ENCODE data around the gene NDUFA8. TPM values are rescaled to one million over a fixed set of nuclear protein-coding genes. Genes with fewer than 3 reads are reported as not detected.
A peak's percentile ranks its signal among the peaks of the same experiment; 100 is the strongest.

Gene NDUFA8
- total RNA-seq, 1 experiment from 2014 or later = 60.7 TPM

DNA sequence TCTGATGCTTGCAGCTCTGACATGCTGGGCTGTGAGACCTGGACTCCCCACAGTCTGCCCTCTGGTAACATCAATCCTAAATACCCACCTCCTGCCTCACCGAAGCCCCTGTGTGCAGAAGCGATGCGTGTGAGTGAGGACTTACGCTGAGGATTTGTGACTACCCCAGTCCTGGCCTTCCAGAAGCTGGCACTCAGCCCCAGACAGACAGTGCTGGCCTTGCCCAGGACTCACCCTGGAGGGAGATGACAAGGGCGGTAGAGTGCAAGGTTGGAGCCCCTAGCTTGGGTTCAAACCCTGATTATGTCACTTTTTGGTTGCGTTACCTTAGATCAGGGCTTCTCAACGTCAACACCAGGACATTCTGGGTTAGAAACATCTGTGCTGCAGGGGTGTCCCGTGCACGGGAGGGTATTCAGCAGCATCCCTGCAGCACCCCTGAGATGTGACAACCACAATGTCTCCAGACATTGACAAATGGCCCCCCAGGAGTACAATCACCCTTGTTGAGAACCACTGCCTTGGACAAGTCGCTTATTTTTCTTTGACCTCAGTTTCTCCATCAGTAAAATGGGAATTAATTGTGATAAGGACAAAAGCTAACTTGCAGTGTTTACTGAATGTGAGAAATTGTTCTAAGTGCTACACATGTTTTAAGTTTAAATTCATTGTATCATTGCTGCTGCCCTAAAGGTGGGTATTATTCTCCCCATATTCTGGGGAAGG lies 43.0 kb downstream of the NDUFA8 start:
- H3K4ac ChIP-seq (ENCODE audit: low read depth, low read length) = no peak overlapping the region
- peak overlapping the region; percentile 59; the same call in 1 of the 2 replicates for H3K14ac ChIP-seq (ENCODE audit: insufficient read depth, low read length)
- H3K9me3 Mint-ChIP-seq = no peaks in the 10 kb centered on the region
- no peak overlapping the region for H3K4me2 ChIP-seq (ENCODE audit: insufficient read depth, insufficient read length, low read length)
- no peaks in the 10 kb centered on the region for H3K9me3 ChIP-seq (ENCODE audit: control insufficient read depth, low read depth, low read length)
- H3K23ac ChIP-seq (ENCODE audit: insufficient read length, low read depth, low read length) = no peak overlapping the region
- no peak overlapping the region for H2BK15ac ChIP-seq (ENCODE audit: low read depth, low read length)
- no CpG with 5 or more reads among the region's 10 CpGs for WGBS (ENCODE audit: extremely low coverage, insufficient read length, low lambda C conversion rate)
- no peak overlapping the region for H3K9ac ChIP-seq (ENCODE audit: extremely low read depth, insufficient read length, low read length)
- H2BK5ac ChIP-seq (ENCODE audit: insufficient read length, low read length) = no peak overlapping the region
- TF ChIP-seq, protein P1, sequence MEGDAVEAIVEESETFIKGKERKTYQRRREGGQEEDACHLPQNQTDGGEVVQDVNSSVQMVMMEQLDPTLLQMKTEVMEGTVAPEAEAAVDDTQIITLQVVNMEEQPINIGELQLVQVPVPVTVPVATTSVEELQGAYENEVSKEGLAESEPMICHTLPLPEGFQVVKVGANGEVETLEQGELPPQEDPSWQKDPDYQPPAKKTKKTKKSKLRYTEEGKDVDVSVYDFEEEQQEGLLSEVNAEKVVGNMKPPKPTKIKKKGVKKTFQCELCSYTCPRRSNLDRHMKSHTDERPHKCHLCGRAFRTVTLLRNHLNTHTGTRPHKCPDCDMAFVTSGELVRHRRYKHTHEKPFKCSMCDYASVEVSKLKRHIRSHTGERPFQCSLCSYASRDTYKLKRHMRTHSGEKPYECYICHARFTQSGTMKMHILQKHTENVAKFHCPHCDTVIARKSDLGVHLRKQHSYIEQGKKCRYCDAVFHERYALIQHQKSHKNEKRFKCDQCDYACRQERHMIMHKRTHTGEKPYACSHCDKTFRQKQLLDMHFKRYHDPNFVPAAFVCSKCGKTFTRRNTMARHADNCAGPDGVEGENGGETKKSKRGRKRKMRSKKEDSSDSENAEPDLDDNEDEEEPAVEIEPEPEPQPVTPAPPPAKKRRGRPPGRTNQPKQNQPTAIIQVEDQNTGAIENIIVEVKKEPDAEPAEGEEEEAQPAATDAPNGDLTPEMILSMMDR (conservative IDR thresholded peaks at IDR 0.05) = no peak
- no peak overlapping the region for H2BK20ac ChIP-seq (ENCODE audit: low read depth, low read length, poor library complexity, severe bottlenecking)
- no peaks in the 10 kb centered on the region for H4K20me1 ChIP-seq (ENCODE audit: control insufficient read depth, insufficient read depth, insufficient read length)
- no peaks in the 10 kb centered on the region; the same call in none of the 2 replicates for H3K27me3 Mint-ChIP-seq (ENCODE audit: low read depth)
- no peaks in the 10 kb centered on the region for H3K79me1 ChIP-seq (ENCODE audit: insufficient read depth, low read depth, low read length, poor library complexity, severe bottlenecking)
- no peaks in the 10 kb centered on the region for H3K23me2 ChIP-seq (ENCODE audit: insufficient read length, low read depth, low read length, poor library complexity, severe bottlenecking)
- H3K27me3 ChIP-seq (ENCODE audit: insufficient read depth, low read length) = no peaks in the 10 kb centered on the region
- H3K27ac Mint-ChIP-seq = peak overlapping the region; percentile 36 to 96 (median 77); a peak in 3 of 7 replicates
- H3T11ph ChIP-seq (ENCODE audit: low read length) = no peak overlapping the region
- 0 out of 5 replicates have a peak overlapping the region, but pooled peaks of 1 of the 2 experiments have one; percentile 27 for H3K4me3 Mint-ChIP-seq
- no peak for DNase-seq
- H3K79me2 ChIP-seq (ENCODE audit: insufficient read depth, low read length) = no peaks in the 10 kb centered on the region
- H3K56ac ChIP-seq (ENCODE audit: insufficient read length, low read depth, low read length) = no peak overlapping the region
- H3K36me3 Mint-ChIP-seq (ENCODE audit: insufficient read depth in 1 of 3, low read depth in 3 of 3) = no peaks in the 10 kb centered on the region
- no peak overlapping the region for H2AFZ ChIP-seq (ENCODE audit: low read length)
- no peak overlapping the region for H4K5ac ChIP-seq (ENCODE audit: insufficient read length, low read depth, low read length)
- H3K4me1 ChIP-seq (ENCODE audit: insufficient read depth, low read length) = peaks cover 5% of the 10 kb centered on the region; the same call in 1 of the 2 replicates
- H2BK120ac ChIP-seq (ENCODE audit: low read depth, low read length, poor library complexity, severe bottlenecking) = no peak overlapping the region
- H4K8ac ChIP-seq (replicated peaks; ENCODE audit: insufficient read length, low read depth, low read length) = no peak overlapping the region
- H3K27ac ChIP-seq (ENCODE audit: insufficient read length, low read depth, low read length) = no peak overlapping the region
- H4K91ac ChIP-seq (ENCODE audit: insufficient read length, low read depth, low read length) = peak overlapping the region; percentile 4
- H3K4me1 Mint-ChIP-seq = peaks cover 41 to 44% of the 10 kb centered on the region in 2 experiments
- H2BK12ac ChIP-seq (ENCODE audit: insufficient read length, low read depth, low read length) = no peak overlapping the region
- no peak overlapping the region for H2AK5ac ChIP-seq (ENCODE audit: insufficient read length, low read length)
- peak overlapping the region; percentile 82 for H3K18ac ChIP-seq (ENCODE audit: insufficient read length, low read depth, low read length)

All from H9 (cell line).